Measurements from ENCODE around the gene TRIM24. TPM values are rescaled to one million over a fixed set of nuclear protein-coding genes. Genes with fewer than 3 reads are reported as not detected.

Gene TRIM24
- total RNA-seq, 4 donors from 2014 or later, result 12.1 to 26.9 (median 19.6) TPM

GRCh38 chr7:138425026-138425425, 35.0 kb upstream of the TRIM24 start:
- intact Hi-C loops (cut with DNase I; ENCODE audit: low total_unique reads) (no loop called here), in situ Hi-C loops (cut with MboI; ENCODE audit: low pct_ligation_motif_present in 1 of 4, low pct_unique_long_range_greater_than_20kb in 1 of 4, low sequenced_read_pairs in 3 of 4) (loop anchor here in 1 of 4 donors (25.0 kb wide), 1 partner anchor 88 kb away; no protein-coding TSS in a partner anchor)
- TF ChIP-seq POLR2A (IDR thresholded peaks at IDR 0.05), result no peak
- no peak for TF ChIP-seq EP300 (IDR thresholded peaks at IDR 0.05; ENCODE audit: low read depth)
- TF ChIP-seq, protein P1, sequence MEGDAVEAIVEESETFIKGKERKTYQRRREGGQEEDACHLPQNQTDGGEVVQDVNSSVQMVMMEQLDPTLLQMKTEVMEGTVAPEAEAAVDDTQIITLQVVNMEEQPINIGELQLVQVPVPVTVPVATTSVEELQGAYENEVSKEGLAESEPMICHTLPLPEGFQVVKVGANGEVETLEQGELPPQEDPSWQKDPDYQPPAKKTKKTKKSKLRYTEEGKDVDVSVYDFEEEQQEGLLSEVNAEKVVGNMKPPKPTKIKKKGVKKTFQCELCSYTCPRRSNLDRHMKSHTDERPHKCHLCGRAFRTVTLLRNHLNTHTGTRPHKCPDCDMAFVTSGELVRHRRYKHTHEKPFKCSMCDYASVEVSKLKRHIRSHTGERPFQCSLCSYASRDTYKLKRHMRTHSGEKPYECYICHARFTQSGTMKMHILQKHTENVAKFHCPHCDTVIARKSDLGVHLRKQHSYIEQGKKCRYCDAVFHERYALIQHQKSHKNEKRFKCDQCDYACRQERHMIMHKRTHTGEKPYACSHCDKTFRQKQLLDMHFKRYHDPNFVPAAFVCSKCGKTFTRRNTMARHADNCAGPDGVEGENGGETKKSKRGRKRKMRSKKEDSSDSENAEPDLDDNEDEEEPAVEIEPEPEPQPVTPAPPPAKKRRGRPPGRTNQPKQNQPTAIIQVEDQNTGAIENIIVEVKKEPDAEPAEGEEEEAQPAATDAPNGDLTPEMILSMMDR (IDR thresholded peaks at IDR 0.05), result no peak
- TF ChIP-seq POLR2AphosphoS5 (IDR thresholded peaks at IDR 0.05), result no peak
- H3K27ac ChIP-seq, result no peak overlapping the region
- no peaks in the 10 kb centered on the region for H3K36me3 ChIP-seq
- no peak for DNase-seq
- no peak overlapping the region for H3K4me3 ChIP-seq
- no peaks in the 10 kb centered on the region for H3K27me3 ChIP-seq
- no peaks in the 10 kb centered on the region for H3K4me1 ChIP-seq
- 94% methylated on average over 5 of the region's 5 CpGs; no CpG with 5 or more reads in 1 of the 2 donors for WGBS, 2 donors (ENCODE audit: low coverage in 1 of 2)
- H3K9me3 ChIP-seq, result peaks cover 18 to 19% of the 10 kb centered on the region in 2 donors

GRCh38 chr7:138429577-138430250, 30.3 kb upstream of the TRIM24 start:
- DNase-seq, result no peak
- H3K4me1 ChIP-seq, result no peaks in the 10 kb centered on the region
- TF ChIP-seq EP300 (IDR thresholded peaks at IDR 0.05; ENCODE audit: low read depth) (no peak), POLR2AphosphoS5 (IDR thresholded peaks at IDR 0.05) (no peak), POLR2A (IDR thresholded peaks at IDR 0.05) (no peak)
- TF ChIP-seq, protein P1 (IDR thresholded peaks at IDR 0.05), result no peak
- intact Hi-C loops (cut with DNase I; ENCODE audit: low total_unique reads) (no loop called here), in situ Hi-C loops (cut with MboI; ENCODE audit: low pct_ligation_motif_present in 1 of 4, low pct_unique_long_range_greater_than_20kb in 1 of 4, low sequenced_read_pairs in 3 of 4) (loop anchor here in 1 of 4 donors (25.0 kb wide), 1 partner anchor 92 kb away; no protein-coding TSS in a partner anchor)
- H3K27ac ChIP-seq, result no peak overlapping the region
- H3K36me3 ChIP-seq, result no peaks in the 10 kb centered on the region
- WGBS, 2 donors (ENCODE audit: low coverage in 1 of 2), result 79 to 100% methylated on average over 3 to 5 of the region's 5 CpGs
- no peak overlapping the region for H3K4me3 ChIP-seq
- no peaks in the 10 kb centered on the region for H3K27me3 ChIP-seq
- peaks cover 21 to 37% of the 10 kb centered on the region in 2 donors for H3K9me3 ChIP-seq

DNA sequence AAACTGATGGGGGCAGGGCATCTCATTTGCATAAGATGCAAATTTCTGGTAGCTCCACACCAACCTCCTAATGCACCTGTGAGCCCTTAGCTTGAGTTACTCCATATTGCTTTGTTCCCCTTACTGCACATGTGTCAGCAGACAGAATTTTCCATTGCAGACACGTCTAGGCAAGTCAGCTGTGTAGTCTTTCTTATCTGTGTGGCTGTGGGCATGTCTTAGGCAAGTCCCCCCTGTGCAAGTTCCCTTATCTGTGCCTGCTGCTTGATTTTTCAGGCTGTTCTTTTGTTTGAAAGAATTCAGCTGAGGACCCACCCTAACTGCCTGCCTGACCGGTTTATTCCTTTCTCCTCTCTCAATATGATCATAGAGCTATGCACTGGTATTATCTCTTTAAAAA, 28.5 kb upstream of the TRIM24 start:
- TF ChIP-seq POLR2A (IDR thresholded peaks at IDR 0.05), result no peak
- TF ChIP-seq POLR2AphosphoS5 (IDR thresholded peaks at IDR 0.05), result no peak
- TF ChIP-seq EP300 (IDR thresholded peaks at IDR 0.05; ENCODE audit: low read depth), result no peak
- 81 to 92% methylated on average over 2 of the region's 2 CpGs for WGBS, 2 donors (ENCODE audit: low coverage in 1 of 2)

GRCh38 chr7:138433583-138434443, 26.2 kb upstream of the TRIM24 start:
- 74% methylated on average over 4 to 6 of the region's 6 CpGs for WGBS, 2 donors (ENCODE audit: low coverage in 1 of 2)
- Histone ChIP-seq H3K27ac (no peak overlapping the region), H3K4me3 (no peak overlapping the region), H3K4me1 (no peaks in the 10 kb centered on the region), H3K9me3 (peaks cover 16 to 29% of the 10 kb centered on the region in 2 donors), H3K27me3 (no peaks in the 10 kb centered on the region), H3K36me3 (no peaks in the 10 kb centered on the region)
- TF ChIP-seq EP300 (IDR thresholded peaks at IDR 0.05; ENCODE audit: low read depth), result no peak
- TF ChIP-seq POLR2A (IDR thresholded peaks at IDR 0.05), result no peak
- no peak for TF ChIP-seq POLR2AphosphoS5 (IDR thresholded peaks at IDR 0.05)
- TF ChIP-seq, protein P1 (IDR thresholded peaks at IDR 0.05), result no peak
- in situ Hi-C loops (cut with MboI; ENCODE audit: low pct_ligation_motif_present in 1 of 4, low pct_unique_long_range_greater_than_20kb in 1 of 4, low sequenced_read_pairs in 3 of 4) (loop anchor here in 1 of 4 donors (25.0 kb wide), 1 partner anchor 97 kb away; no protein-coding TSS in a partner anchor), intact Hi-C loops (cut with DNase I; ENCODE audit: low total_unique reads) (no loop called here)
- no peak for DNase-seq

More for the DNA sequence above, 28.5 kb upstream of the TRIM24 start:
- no peaks in the 10 kb centered on the region for H3K4me1 ChIP-seq
- peaks cover 21 to 37% of the 10 kb centered on the region in 2 donors for H3K9me3 ChIP-seq
- in situ Hi-C loops (cut with MboI; ENCODE audit: low pct_ligation_motif_present in 1 of 4, low pct_unique_long_range_greater_than_20kb in 1 of 4, low sequenced_read_pairs in 3 of 4), result loop anchor here in 1 of 4 donors (25.0 kb wide), 1 partner anchor 94 kb away; no protein-coding TSS in a partner anchor
- no peaks in the 10 kb centered on the region for H3K27me3 ChIP-seq
- no peaks in the 10 kb centered on the region for H3K36me3 ChIP-seq
- intact Hi-C loops (cut with DNase I; ENCODE audit: low total_unique reads), result no loop called here
- DNase-seq, result no peak
- no peak overlapping the region for H3K4me3 ChIP-seq
- no peak overlapping the region for H3K27ac ChIP-seq
